MM.1S (cell line): Measurements from ENCODE around the gene GALNT9.

Experiments used
- CTCF ChIP-seq: fragments of 300-600 bp; sonication (generic); IDR thresholded peaks from 2 replicates; pipeline ENCODE4 v1.5.1; 2016; ENCODE audit warnings: antibody characterized with exemption, low read length, mixed read lengths
- EZH2 ChIP-seq: fragments of 300-600 bp; sonication (generic); optimal IDR thresholded peaks from 2 replicates; pipeline ENCODE3; 2017; ENCODE audit warnings: low read depth, mild to moderate bottlenecking, antibody characterized with exemption, low read length, mixed read lengths

- TF ChIP-seq CTCF (no peak), EZH2 (no peak)
Measured at GRCh38 chr12:132166801-132167591, 162.4 kb downstream of the GALNT9 start.
